Middle frontal gyrus (tissue), 1 donor: ENCODE measurements around the gene C1QTNF8.
"Not testable (repeated sequence)": the region's sequence is repeated elsewhere in the genome, so short reads cannot be mapped to it uniquely, and the experiment has no call there.

ENCODE experiments used
- DNase-seq: peaks from one replicate; pipeline ENCODE4 v3.0.0-alpha.2; 2015; ENCODE audit warnings: low spot score; ENCODE audit errors: extremely low spot score

Gene C1QTNF8

DNA sequence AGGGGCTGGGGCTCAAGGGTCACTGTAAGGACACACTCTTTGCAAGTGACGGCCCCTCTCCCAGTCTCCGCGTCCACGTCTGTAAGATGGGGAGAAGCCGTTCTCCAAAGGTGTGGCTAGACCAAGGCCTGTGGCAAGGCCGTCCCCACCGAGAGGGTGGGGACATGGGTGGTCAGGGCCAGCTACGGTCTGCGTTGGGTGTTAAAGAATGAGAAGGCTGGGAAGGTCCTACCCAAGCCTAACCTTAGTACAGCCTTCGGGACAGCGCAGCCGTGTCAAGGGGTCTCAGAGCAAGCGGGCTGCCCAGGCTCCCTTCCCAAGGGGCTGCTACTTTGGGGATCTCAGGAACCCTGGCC lies 1.9 kb downstream of the C1QTNF8 start:
- DNase-seq = no peak

DNA sequence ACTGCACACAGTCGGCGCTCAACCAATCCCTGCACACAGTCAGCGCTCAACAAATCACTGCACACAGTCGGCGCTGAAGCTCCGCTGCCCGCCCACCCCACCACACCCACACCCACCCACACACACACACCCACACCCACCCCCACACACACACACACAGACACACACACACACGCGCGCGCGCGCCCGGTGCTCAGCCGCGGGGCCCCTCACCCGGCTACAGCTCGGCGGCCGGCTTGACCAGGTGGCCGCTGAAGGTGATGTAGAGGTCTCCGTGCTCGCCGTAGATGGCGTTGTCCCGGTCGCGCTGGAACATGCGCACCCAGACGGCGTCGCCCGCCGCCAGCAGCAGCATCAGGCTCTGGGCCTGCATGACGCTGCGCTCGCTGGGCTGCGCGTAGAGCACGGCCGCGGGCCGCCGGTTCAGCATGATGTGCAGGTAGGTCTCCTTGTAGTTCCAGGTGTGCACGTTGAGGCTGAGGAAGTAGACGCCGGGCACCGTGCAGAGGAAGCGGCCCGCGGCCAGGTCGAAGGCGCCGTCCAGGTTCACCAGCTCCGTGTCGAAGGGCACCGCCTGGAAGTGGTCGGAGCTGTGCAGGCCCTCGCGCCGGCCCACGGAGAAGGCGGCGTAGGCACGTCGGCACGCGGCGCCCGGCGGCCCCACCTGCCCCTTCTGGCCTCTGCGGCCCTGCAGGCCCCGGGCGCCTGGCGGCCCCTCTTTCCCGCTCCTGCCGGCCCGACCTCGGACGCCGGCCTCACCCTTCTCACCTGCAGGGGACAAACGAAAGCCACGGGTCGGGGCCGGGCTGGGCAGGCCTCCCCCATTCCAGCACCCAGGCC lies 2.5 kb downstream of the C1QTNF8 start:
- DNase-seq = no peak

DNA sequence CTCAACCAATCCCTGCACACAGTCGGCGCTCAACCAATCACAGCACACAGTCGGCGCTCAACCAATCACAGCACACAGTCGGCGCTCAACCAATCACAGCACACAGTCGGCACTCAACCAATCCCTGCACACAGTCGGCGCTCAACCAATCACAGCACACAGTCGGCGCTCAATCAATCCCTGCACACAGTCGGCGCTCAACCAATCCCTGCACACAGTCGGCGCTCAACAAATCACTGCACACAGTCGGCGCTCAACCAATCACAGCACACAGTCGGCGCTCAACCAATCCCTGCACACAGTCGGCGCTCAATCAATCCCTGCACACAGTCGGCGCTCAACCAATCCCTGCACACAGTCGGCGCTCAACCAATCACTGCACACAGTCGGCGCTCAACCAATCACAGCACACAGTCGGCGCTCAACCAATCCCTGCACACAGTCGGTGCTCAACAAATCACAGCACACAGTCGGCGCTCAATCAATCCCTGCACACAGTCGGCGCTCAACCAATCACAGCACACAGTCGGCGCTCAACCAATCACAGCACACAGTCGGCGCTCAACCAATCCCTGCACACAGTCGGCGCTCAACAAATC lies 3.3 kb downstream of the C1QTNF8 start:
- not testable (repeated sequence) for DNase-seq

DNA sequence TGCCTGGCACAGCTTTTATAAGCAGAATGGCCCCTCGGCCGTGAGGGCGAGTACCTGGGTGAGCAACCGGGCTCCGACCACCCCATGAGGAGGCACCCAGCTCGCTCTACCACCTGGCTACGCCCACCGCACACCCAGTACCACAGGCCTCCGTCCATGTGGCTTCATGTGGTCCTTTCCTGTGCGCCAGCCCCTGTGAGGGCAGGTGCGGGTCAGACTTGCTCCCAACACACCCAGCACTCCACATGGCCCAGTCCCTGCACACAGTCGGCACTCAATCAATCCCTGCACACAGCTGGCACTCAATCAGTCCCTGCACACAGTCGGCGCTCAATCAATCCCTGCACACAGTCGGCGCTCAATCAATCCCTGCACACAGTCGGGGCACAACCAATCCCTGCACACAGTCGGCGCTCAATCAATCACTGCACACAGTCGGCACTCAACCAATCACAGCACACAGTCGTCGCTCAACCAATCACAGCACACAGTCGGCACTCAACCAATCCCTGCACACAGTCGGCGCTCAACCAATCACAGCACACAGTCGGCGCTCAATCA lies 4.0 kb downstream of the C1QTNF8 start:
- DNase-seq = no peak

- DNase-seq = no peak
Observed at GRCh38 chr16:1090620-1091587, 5.1 kb downstream of the C1QTNF8 start.

DNA sequence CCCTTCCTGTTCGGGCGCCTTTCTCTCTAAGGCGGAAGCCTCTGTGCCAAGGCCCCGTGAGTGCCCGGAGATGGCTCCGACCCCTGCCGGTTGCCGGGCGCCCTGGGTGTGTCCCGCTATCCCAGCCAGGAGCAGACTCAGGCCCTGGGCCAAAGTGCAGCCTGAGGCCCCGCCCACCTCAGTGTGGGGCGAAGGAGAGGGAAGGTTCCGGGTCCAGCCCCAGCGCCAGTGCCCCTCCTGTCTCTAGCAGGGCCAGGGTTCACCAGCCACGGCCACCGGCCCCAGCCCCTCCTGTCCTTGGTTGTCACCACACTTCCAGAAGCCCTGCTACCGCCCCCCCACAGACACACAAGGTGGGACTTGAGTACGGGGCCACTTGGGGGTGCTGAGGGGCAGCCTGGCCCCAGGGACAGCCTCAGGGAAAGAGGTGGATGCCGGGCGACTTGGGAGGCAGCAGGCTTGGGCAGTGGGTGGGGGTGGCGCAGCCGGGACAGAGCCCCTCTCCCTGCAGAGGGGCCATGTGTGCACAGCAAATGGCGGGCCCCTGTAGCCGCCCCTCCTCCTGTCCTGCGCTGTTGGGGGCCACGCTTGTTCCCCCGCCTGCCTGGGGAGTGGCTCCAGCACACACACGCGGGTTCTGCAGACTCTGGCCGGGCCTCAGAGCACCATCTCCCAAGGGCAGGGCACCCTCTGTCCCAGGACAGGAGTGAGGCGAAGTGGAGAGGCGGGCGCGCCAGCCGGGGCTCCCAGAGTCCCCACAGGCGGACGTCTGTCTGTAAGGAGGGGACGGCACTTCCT lies 6.0 kb downstream of the C1QTNF8 start:
- DNase-seq = no peak

- no peak for DNase-seq
Observed at GRCh38 chr16:1089439-1089821, 6.6 kb downstream of the C1QTNF8 start.

DNA sequence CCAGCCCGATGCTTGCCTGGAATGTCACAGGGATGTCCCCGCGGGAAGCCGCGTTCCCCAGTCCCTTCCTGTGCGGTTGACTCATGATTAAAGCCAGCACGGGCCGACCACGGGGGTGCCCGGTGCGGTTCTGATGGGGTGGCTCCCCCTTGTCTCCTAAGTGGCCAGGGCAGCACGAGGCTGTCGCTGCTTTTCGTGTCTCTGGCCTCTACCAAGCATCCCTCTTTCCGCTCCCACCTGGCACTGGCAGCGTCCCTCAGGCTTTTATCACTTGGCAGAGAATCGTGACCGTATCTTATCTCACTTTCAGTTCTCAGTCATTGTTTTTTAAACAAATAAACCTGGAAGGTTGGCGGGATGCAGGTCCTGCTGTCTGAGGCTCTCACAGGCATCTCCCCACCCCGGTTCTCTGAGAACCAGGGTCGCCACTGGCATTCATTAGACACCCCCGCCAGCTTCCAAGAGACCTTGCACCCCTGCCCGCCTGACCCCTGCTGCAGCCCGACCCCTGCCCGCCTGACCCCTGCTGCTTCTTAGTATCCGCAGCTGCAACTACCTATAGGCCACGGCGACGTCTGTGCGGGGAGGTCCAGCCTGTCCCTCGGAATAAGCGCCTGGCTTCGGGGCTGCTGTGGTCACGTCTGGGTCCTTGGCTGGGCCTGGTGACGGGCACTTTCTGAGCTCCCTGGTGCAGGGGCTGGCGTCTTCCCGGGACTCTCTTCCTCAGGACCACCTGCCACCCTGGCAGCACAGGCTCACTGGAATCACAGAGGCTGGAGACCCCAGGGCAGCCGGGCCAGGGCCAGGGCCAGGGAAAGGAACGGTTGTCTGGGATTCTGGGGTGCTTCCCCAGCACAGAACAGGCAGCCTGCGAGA lies 7.5 kb downstream of the C1QTNF8 start:
- DNase-seq = no peak

- not testable (repeated sequence) for DNase-seq
Observed at GRCh38 chr16:1086443-1086842, 9.6 kb downstream of the C1QTNF8 start.

- DNase-seq = no peak
Observed at GRCh38 chr16:1084971-1085370, 11.1 kb downstream of the C1QTNF8 start.

DNA sequence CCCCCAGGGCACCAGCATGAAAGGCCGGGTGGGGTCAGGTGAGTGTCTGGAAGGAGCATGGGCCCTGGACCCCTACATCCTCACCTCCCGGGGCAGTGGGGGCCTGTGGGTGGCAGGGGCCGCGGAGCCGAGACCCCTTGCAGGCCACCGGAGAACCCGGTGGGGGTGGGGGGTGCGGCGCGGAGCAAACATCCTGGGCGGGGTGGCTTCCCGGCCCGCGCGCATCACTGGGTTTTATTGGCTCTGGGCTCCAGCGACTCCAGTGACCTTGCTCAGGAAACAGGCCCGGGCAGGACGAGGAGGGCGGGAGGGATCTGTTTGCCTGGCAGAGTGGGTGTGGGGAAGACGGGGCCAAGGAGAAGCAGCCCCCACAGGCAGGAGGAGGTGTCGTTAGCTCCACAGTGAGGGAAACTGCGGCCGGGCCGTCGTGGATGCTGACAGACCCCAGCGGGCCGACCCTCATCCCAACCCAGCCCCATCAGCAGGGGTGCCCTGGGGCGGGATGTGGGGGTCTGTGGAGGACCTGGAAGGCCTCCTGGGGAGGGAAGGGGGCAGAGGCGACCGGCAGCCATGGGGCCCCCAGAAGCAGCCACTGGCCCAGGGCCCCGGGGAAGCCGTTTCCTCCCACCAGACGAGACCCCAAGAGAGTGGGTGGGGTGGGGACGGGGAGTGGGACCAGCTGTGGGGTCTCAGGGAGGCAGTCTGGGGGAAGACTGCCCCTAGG lies 12.9 kb downstream of the C1QTNF8 start:
- no peak for DNase-seq

DNA sequence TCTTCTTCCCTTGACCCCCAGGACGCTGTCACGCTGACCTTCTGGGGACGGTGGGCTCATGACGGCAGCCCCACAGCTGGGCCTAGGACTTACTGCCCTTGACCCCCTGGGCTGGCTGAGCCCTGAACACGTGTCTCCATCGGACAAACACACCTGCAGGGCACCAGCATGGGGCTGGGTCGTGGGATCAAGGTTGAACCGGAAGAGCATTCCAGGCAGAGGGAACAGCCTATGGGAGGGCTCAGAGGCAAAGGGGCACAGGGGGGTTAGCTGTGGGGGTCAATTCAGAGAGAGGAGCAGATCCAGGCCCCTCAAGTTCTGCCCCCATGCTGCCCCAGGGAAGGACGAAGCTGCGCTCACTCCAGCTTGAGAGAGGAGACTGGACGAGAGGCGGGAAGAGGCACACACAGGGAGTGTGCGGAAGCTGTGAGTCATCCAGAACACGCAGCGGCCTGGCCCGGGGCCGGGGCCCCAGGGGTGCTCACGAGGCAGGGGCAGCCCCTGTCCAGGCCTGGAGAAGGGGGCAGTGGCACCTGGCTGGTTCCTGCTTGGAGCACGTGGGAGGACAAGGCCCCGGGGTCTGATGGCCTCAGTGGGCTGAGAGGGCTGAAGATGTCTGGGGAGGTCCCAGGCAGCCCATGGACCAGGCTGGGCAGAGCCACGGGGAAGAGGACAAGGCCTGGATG lies 13.6 kb downstream of the C1QTNF8 start:
- no peak for DNase-seq

DNA sequence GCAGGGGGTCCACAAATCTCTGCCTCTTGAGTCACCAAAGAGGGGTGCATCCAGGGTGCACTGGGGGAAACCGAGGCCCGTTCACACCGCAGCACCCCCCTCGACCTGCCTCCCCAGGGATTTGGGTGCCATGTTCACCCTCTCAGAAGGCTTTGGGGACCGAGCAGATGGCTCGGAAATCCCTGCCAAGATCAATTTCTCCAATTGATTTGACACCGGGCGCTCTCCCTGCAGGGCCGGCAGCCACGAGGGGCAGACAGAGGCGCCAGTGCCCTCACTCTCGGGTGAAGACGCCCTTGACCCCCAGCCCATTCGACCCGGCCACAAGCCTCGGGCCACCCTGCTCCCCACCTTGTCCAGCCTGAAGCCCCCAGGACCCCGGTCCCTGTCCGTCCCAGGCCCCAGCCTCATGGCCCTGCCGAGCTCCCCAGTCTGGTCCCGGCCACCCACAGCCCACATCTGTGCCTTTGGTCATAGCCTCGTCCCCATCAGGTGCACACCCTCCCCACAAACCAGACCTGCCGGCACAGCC lies 14.2 kb downstream of the C1QTNF8 start:
- DNase-seq = no peak

DNA sequence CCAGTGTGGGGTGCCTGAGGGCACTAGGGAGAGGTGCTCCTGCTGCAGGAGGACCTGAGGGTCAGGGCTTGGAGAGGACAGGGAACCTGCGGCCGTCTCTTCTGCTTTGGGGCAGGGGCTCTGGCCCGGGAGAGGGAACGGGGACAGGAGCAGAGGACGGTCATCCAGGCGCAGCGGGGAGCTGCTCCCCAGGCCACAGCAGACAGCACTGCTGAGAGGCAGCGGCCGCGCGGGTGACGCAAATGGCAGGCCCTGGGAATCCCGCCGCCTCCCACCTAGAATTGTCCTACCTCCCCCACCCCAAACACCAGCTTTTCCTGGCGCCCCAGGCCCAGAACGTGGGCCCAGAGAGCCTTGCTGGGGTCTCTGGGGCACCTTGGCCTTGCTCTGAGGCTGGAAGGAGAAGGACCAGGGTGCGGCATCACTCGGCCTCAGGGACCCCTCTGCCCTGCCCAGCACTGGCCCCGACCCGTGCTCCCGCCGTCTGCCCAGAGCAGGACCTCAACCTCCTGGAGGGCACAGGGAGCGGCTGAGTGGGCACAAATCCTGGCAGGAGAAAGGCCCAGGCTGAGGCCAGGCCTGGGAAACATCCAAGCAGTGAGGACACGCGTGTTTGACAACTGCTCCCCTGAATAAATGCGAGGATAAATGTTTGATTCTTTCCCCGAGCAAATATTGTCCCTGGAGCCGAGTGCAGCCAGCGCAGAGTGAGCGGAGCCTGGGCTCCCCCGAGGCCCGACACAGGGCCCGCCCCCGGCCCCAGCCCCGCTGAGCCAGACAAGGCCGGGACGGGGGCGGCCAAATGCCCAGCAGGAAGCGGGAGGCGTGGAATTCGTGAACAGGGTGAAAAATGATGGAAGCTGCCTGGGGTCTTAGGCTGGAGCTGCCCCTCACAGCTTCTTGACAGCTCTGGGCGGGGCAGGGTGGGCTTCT lies 15.0 kb downstream of the C1QTNF8 start:
- no peak for DNase-seq

GRCh38 chr16:1079786-1080525 lies 16.1 kb downstream of the C1QTNF8 start:
- no peak for DNase-seq

DNA sequence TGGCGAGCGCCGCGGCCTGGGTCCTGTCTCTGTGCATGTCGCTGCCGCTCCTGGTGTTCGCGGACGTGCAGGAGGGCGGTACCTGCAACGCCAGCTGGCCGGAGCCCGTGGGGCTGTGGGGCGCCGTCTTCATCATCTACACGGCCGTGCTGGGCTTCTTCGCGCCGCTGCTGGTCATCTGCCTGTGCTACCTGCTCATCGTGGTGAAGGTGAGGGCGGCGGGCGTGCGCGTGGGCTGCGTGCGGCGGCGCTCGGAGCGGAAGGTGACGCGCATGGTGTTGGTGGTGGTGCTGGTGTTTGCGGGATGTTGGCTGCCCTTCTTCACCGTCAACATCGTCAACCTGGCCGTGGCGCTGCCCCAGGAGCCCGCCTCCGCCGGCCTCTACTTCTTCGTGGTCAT lies 16.7 kb downstream of the C1QTNF8 start:
- no peak for DNase-seq
